Cerebellar cortex (tissue), 1 donor: ENCODE measurements around the gene CHIC1.
"Not testable (repeated sequence)": the region's sequence is repeated elsewhere in the genome, so short reads cannot be mapped to it uniquely, and the experiment has no call there.

ENCODE experiments used
- DNase-seq: peaks from one replicate; pipeline ENCODE4 v3.0.0-alpha.2; 2015; ENCODE audit warnings: low spot score

Gene CHIC1

GRCh38 chrX:73562984-73563737 is at the start of gene CHIC1:
Gene CHIC1 (plus strand): TSS chrX:73563197. CDS start chrX:73563285, 88 bp downstream.
- DNase-seq = peak; percentile 75

- not testable (repeated sequence) for DNase-seq
Observed at GRCh38 chrX:73522823-73523222, 40.2 kb upstream of the CHIC1 start.

- no peak for DNase-seq
Observed at GRCh38 chrX:73524906-73525305, 38.1 kb upstream of the CHIC1 start.

- DNase-seq = no peak
Observed at GRCh38 chrX:73525928-73526690, 36.9 kb upstream of the CHIC1 start.

GRCh38 chrX:73531655-73532054 is 31.3 kb upstream of the CHIC1 start:
- DNase-seq = not testable (repeated sequence)

GRCh38 chrX:73556159-73556558 is 6.8 kb upstream of the CHIC1 start:
- no peak for DNase-seq

GRCh38 chrX:73561801-73562200 is 1.2 kb upstream of the CHIC1 start:
- DNase-seq = no peak

GRCh38 chrX:73562458-73562857 is 539 bp upstream of the CHIC1 start:
- DNase-seq = no peak

- peak; percentile 46 for DNase-seq
Observed at GRCh38 chrX:73563738-73564068, 706 bp downstream of the CHIC1 start.

GRCh38 chrX:73577361-73577760 is 14.4 kb downstream of the CHIC1 start:
- DNase-seq = no peak

GRCh38 chrX:73581002-73581628 is 18.1 kb downstream of the CHIC1 start:
- DNase-seq = no peak

- DNase-seq = not testable (repeated sequence)
Observed at GRCh38 chrX:73597758-73598157, 34.8 kb downstream of the CHIC1 start.

GRCh38 chrX:73615022-73615421 is 52.0 kb downstream of the CHIC1 start:
- no peak for DNase-seq

GRCh38 chrX:73641669-73642068 is 78.7 kb downstream of the CHIC1 start:
- DNase-seq = not testable (repeated sequence)

- no peak for DNase-seq
Observed at GRCh38 chrX:73647212-73647611, 84.2 kb downstream of the CHIC1 start.

- DNase-seq = no peak
Observed at GRCh38 chrX:73647632-73648322, 84.8 kb downstream of the CHIC1 start.

- DNase-seq = not testable (repeated sequence)
Observed at GRCh38 chrX:73661322-73661721, 98.3 kb downstream of the CHIC1 start.

GRCh38 chrX:73668779-73669178 is 105.8 kb downstream of the CHIC1 start:
- DNase-seq = no peak

GRCh38 chrX:73681408-73681807 is 118.4 kb downstream of the CHIC1 start:
- DNase-seq = no peak

- no peak for DNase-seq
Observed at GRCh38 chrX:73683236-73683859, 120.4 kb downstream of the CHIC1 start.

- not testable (repeated sequence) for DNase-seq
Observed at GRCh38 chrX:73707014-73707413, 144.0 kb downstream of the CHIC1 start.

GRCh38 chrX:73728602-73729001 is 165.6 kb downstream of the CHIC1 start:
- DNase-seq = no peak
